DMS 273 (cell line): Measurements from ENCODE around the gene FRAT2.

Experiments
- DNase-seq: peaks from one replicate; lab custom pipeline; 2025; ENCODE audit not compliant: unreplicated experiment; lab: John Stamatoyannopoulos, UW

FRAT2 gene

DNA sequence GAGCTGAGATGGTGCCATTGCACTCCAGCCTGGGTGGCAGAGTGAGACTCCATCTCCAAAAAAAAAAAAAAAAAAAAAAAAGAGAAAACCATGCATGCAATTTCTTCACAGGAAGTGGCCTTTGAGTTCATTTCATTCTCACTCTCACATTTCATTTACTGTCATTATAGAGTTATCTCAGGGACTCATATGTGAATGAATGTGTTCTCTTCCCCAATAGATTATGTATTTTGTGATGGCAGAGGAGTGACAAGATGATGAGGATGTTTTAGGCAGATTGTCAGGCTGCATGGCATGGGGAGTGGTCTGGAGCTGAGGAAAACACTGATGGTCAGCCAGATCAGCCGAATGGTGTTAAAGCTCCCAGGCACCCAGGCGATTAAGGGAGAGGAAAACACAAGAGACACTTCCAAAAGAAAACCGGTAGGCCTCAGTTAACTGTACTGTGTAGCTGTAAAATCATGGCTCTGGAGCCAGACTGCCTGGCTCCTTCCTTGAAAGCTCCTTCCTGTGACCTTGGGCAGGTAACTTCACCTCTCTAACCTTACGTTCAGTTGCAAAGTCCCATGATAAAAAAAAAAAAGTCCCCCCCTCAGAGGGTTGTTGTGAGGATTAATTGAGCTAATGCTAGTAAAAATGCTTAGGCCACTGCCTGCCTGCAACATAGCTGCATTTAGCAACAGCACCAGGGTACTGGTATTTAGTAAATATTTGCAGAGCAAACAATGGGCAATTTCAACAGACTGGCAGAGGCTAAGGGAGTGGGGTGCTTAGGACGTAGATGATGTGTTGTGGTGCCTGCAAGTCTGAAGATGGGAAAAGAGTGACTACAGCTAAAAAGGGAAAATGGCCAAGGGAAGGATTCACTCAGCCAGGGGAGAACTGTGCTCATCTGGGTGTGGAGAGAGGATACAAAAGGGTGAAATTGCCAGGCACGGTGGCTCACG lies 6.9 kb downstream of the FRAT2 start:
- DNase-seq, result no peak

DNA sequence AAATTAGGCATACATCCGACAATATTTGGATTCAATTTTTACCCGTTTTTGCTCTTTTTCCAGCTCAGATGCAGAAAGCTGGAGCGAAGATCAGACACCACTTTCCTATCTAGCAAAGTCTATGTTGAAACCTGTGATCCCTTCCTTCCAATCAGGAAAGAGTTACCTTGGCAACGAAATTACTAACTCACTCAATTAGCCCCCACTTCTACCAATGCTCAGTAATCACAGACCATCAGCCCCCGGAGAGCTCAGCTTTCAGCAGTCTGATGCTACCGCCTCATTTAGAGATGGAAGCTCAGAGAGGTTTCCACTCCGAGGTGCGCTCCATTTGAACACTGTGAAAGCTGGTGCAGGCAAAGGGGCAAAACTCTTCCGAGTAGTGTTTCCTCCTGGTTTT lies 8.8 kb downstream of the FRAT2 start:
- DNase-seq, result no peak

DNA sequence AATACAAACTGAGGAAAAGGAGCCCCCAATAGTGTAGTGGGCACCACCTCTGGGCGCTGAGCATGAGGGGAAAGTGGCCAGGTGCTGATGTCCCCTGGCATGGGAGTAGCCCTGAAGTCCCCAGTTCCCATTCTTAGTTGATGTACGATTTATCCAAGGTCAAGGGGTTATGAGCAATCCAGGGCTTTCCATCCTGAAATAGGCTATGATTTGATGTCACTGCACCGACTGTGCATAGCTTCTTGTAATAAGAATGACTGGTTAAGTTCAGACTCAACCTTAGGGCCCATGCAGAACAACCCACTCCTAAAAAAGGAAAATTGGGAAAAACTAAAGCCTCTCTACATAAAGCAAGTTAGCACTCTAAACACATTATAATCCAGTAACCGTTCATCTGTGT lies 11.0 kb downstream of the FRAT2 start:
- DNase-seq, result no peak

DNA sequence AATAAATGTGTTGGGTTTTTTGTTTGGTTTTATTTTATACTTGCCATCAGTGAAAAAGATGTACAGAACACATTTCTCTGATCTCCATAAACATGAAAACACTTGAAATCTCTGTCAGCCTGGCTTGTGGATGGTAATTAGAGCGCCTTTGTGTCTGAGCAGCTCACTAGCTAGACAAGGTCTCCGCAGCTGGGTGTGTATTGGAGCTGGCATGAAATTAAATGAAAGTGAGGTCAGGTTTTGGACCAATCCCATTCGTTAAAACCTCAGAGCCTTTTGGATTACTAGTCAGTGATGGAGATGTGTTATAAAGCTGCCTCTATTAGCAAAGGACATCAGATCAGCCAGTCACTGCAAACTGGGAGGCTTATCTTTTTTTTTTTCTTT lies 12.7 kb downstream of the FRAT2 start:
- peak; percentile 30 for DNase-seq

DNA sequence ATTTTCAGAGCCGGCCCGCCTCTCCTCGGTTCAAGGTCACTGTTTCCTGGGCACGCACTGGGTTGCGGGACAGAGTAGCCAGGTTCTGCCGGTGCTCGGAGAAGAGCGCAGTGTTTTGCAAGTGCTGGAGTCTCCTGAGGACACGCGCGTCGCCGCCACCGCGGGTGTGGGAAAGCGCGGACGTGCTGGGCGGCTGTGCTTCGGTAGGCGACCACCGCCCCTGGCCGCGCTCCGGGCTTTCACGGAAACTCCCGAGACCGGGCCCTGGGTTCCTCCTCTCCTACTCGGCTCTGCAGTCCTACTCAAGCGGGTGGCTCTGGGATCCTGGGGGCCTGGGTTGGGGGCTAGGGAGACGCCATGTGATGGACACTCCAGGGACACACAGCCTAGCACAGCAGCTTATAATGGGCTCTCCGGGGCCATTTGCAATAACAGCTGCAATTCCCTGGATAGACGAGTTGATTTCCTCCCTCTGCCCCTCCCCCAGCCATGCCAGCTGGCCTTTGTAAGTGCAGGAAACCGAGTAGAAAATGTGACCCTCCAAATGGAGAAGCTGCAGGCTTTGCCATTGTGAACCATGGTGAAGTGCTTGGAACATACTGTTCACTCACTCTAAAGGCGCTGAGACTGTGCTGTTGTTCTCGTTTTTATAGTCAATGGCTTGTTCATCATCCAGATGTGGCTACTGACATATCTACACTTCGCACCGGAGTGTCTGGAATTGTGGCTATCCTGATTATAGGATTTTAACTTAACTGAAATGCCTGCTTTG lies 13.3 kb downstream of the FRAT2 start:
- peak; percentile 61 for DNase-seq

DNA sequence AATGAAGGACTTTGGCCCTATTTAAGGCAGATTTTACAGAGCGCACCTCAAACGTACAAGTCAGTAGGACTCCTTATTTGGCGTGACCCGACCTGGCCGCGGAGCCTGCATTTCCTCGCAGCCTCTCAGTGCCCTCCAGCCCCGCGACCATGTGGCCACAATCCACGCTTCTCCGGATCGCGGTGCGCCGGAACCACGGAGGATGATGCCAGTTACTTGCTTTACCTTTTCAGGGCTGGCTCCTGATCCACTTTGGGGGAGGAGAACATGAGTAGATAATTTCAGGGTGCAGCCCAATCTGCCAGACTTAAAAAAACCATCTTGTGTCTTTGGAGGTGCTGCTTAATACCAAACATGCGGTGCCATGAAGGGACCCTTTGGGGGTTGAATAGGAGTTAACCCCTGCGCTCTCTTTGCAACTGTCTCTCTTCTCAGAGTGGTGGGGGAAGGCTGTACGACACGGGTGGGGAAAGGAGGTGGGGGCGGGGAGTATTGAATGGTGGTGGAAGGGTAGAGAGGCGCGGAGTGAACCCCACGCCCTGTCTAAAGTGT lies 14.0 kb downstream of the FRAT2 start:
- no peak for DNase-seq

DNA sequence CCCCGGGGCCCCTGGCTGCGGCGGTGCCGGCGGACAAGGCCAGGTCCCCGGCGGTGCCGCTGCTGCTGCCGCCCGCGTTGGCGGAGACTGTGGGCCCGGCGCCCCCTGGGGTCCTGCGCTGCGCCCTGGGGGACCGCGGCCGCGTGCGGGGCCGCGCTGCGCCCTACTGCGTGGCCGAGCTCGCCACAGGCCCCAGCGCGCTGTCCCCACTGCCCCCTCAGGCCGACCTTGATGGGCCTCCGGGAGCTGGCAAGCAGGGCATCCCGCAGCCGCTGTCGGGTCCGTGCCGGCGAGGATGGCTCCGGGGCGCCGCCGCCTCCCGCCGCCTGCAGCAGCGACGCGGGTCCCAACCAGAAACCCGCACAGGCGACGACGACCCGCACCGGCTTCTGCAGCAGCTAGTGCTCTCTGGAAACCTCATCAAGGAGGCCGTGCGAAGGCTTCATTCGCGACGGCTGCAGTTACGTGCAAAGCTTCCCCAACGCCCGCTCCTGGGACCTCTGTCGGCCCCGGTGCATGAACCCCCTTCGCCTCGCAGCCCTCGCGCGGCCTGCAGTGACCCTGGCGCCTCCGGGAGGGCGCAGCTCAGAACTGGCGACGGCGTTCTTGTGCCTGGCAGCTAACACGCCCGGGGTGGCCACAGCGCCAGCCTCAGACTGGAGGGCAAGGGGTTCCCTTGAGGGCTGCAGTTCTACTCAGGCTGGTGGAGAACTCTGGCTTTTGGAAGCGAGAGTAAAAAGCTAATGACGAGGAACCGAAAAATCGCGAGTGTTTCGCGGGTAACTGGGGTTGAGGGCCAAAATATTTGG lies 14.7 kb downstream of the FRAT2 start:
- DNase-seq, result peak; percentile 63

DNA sequence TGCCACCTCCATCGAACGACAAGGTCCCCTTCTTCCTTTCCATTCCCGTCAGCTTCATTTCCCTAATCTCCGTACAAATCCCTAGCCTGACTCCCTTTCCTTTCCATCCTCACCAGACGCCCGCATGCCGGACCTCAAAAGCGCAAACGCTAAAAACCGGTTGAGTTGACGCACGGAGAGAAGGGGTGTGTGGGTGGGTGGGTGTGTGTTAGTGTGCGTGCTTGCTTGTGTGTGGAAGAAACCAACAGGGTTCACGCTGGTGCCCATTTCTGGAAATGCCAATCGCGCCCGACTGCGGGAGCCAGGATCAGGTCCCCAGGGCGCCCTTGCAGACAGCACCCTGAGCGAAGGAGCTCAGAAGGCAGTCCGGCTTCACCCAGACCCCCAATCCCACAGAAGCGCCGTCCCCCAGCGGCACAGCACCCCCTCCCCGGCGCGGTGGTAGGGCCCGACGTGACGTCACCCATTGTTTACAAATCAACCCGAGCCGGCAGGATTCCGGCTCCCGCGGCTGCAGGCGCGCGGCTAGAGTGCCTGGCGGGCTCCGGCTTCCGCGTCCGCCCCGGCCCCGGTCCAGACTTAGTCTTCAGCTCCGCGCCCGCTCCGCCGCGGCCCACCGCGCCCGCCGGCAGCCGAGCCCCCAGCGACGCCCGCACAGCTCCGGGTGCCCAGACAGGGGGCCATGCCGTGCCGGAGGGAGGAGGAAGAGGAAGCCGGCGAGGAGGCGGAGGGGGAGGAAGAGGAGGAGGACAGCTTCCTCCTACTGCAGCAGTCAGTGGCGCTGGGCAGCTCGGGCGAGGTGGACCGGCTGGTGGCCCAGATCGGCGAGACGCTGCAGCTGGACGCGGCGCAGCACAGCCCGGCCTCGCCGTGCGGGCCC lies 15.5 kb downstream of the FRAT2 start, which contains the start of gene FRAT1:
Gene FRAT1, plus strand, starts transcription at position 500 of the 880 bp plus-strand sequence. Its CDS starts 183 bp downstream, at position 683.
- peak; percentile 89 for DNase-seq

DNA sequence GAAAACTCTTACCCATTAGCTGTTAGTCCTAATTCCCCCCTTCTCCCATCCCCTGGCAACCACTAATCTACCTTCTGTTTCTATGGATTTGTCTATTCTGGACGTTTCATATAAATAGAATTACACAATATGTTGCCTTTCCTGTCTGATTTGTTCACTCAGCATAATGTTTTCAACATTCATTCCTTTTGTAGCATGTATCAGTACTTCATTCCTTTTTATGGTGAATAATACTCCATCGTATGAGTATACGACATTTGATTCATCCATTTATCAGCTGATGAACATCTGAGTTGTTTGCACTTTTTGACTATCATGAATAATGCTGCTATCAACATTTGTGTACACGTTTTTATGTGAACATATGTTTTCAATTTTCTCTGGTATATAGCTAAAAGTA lies 19.9 kb downstream of the FRAT2 start:
- DNase-seq, result no peak

DNA sequence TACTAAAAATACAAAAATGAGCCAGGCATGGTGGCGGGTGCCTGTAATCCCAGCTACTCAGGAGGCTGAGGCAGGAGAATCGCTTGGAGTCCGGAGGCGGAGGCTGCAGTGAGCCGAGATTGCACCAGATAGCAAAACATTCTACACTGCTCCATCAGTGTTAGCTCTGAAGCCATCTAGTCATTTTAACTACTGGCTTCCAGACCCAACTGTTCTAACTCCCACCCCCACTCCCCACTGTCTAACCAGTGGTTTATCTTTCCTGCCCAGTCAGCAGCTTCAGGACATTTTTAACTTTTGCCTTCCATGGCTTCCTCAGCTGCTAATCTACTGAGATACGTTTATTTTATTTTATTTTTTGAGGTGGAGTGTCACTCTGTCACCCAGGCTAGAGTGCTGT lies 21.6 kb downstream of the FRAT2 start:
- DNase-seq, result no peak

DNA sequence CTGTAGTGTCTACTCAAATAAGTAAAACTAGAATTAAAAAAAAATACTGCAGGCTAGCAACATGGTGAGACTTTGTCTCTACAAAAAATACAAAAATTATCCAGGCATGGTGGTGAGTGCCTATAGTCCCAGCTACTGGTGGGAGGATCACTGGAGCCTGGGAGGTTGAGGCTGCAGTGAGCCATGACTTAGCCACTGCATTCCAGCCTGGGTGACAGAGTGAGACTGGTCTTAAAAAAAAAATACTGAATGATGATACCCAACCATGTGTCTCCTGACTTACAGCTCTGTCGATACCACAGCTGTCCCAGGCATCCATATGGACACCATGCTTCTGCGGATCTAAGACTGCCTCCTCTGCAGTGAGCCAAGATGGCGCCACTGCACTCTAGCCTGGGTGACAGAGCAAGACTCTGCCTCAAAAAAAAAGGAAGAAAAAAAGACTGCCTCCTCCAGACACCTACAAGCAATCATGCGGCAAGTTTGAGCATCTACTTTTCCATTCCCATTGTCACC lies 23.4 kb downstream of the FRAT2 start:
- no peak for DNase-seq

DNA sequence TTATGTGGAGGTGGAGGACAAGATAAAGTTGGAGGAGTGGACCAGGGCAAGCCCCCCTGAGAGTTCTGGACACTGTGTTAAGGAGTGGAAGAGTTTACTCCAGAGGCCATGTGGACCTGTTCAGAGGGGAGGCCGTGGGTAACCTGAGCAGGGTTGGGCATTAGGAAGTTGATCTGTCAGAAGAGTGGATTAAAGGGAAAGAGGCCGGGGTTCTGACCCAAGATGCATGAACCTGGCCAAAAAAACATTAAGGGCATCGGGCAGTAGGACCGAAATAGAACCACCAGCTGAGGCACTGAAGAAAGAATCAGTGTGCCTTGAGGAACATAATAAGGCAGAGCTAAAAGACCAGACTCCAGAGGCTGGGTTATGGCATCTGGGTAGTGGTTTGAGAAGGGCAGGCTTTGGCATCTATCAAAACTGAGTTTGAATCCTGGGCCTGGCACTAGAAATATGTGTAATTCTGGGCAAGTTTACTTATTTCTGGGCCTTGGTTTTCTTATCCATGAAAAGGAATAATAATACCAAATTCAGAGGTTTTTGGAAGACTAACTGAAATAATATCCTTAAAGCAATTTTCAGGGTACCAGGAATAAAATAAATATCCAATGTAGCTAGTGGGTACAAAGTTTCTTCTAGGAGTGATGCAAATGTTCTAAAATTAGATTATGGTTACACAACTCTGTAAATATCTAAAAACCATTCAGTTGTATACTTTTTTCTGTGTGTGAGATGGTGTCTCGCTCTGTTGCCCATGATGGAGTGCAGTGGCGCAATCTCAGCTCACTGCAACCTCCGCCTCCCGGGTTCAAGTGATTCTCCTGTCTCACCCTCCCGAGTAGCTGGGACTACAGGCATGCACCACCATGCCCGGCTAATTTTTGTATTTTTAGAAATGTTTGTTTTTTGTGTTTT lies 26.4 kb downstream of the FRAT2 start:
- DNase-seq, result no peak

DNA sequence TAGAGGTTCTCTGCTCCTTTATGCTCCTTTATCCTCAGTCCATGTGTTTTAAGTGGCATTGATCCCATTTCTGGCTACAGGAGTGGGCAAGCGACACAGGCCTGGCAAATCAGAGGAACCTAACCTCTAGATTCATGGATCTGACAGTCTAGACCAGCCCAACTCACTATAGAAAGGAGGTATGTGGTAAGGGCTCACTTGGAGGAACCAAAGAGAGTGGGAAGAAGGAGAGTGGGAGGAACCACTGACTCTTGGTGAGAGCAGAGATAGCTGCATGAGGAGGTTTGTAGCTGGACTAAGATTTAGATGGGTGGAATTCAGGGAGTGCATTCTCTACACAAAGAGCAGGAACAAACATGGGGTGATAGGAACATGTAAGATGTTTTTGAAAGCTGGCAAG lies 27.1 kb downstream of the FRAT2 start:
- no peak for DNase-seq

DNA sequence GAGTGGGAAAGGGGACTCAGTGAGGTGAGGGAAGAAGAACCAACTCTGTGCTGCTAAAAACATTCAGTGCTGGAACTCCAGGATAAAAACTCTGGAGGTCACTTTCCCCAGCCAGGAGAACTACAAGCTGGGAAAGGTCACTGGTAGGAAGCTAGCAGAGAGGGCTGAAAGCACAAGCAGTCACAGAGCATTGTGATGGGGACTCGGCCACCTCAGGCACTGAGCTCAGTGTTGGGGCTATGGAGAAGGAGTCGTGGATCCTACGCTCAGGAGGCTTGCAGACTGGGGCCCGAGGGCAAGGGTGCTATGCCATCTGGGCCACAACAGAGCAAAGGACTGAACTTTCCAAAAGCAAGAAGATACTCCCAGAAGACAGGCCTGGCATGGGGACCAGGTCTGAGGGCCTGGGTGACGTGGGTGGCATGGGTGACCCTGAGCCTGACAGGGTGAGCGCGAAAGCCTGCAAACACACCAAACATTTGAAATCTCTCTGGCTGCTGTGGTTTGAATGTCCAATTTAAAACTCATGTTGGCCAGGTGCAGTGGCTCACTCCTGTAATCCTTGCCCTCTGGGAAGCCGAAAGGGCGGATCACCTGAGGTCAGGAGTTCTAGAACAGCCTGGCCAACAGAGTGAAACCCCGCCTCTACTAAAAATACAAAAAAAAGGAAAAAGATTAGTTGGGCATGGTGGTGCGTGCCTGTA lies 32.3 kb downstream of the FRAT2 start:
- no peak for DNase-seq

DNA sequence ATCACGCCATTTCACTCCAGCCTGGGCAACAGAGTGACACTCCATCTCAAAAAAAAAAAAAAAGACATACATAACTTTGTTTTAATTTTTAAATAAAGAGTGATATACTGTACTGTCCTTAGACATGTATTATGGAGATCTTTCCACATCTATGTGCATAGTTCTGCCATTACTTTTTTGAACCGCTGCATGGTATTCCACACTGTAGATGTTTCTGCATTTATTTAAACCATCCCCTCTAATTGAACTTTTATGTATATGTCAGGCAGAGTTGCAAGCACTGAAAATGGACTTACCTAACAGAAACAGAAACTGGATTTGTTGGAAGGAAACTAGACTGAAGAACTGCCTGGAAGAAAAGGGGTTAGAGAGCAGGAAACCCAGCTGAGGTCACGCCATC lies 33.5 kb downstream of the FRAT2 start:
- no peak for DNase-seq

DNA sequence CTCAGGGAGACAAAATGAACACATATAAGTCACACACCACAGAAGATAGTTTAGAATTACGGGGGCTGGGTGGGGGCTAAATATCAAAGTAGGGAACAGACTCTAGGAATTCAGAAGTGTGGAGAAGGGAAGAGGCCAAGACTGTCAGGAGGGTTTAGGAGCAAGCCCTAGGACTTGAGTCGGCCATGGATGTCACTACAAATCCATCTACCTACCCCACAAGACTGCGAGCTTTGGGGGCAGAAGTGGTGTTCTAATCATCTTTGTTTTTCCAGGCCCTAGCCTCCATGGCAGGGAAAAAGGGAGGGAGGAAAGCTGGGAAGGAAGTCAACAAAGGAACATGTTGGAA lies 36.3 kb downstream of the FRAT2 start:
- no peak for DNase-seq

DNA sequence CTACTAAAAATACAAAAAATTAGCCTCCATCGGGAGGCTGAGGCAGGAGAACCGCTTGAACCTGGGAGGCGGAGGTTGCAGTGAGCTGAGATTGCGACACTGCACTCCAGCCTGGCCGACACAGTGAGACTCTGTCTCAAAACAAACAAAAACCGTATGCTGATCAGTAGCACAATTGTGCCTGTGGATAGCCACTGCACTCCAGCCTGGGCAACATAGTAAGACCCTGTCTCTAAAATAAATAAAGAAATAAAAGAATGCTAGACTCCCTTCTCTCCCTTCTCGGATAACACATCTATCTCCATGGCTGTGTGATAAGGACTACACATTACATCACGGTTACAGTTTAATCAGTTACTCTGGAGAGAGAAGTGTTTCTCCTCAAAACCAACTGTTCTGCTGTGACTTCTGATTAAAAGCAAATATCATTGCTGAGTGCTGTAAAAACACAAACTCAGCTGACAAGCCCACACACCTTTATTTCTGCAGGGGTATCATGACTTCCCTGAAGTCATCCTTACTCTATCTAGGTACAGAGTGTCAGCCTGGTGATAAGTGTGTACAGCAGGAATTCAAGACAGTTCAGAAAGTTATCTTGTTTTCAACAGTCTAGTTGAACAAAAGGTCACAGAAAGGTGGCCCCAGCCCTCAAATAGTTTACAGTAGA lies 36.8 kb downstream of the FRAT2 start:
- DNase-seq, result no peak

DNA sequence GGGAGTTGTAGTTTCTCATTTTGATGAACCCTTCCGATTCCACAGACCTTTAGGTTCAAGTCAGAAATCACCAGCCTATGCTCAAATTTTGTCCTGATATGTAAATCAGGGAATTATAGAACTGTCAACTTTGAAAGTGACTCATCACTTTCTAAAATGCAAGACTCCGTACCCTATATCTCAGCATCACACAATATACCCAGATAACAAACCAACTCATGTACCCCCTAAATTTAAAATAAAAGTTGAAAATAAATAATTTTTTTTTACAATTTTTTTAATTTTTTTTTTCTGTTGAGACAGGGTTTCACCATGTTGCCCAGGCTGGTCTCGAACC lies 41.7 kb downstream of the FRAT2 start:
- no peak for DNase-seq
